ENCODE results near the gene ADSS1. TPM values are rescaled to one million over a fixed set of nuclear protein-coding genes. Genes with fewer than 3 reads are reported as not detected.

The ADSS1 gene
- total RNA-seq, 1 donor from 2014 or later: 1.1 TPM

GRCh38 chr14:104730487-104730886 lies 6.5 kb downstream of the ADSS1 start:
- Mint-ChIP-seq H3K4me1 (ENCODE audit: low read depth) (no peaks in the 10 kb centered on the region), H3K27ac (no peak overlapping the region), H3K36me3 (ENCODE audit: low read depth) (no peaks in the 10 kb centered on the region), H3K9me3 (no peaks in the 10 kb centered on the region), H3K4me3 (no peak overlapping the region), H3K27me3 (ENCODE audit: insufficient read depth) (no peaks in the 10 kb centered on the region)
- DNase-seq (ENCODE audit: low spot score): no peak
- intact Hi-C loops (cut with micrococcal nuclease): no loop called here

DNA sequence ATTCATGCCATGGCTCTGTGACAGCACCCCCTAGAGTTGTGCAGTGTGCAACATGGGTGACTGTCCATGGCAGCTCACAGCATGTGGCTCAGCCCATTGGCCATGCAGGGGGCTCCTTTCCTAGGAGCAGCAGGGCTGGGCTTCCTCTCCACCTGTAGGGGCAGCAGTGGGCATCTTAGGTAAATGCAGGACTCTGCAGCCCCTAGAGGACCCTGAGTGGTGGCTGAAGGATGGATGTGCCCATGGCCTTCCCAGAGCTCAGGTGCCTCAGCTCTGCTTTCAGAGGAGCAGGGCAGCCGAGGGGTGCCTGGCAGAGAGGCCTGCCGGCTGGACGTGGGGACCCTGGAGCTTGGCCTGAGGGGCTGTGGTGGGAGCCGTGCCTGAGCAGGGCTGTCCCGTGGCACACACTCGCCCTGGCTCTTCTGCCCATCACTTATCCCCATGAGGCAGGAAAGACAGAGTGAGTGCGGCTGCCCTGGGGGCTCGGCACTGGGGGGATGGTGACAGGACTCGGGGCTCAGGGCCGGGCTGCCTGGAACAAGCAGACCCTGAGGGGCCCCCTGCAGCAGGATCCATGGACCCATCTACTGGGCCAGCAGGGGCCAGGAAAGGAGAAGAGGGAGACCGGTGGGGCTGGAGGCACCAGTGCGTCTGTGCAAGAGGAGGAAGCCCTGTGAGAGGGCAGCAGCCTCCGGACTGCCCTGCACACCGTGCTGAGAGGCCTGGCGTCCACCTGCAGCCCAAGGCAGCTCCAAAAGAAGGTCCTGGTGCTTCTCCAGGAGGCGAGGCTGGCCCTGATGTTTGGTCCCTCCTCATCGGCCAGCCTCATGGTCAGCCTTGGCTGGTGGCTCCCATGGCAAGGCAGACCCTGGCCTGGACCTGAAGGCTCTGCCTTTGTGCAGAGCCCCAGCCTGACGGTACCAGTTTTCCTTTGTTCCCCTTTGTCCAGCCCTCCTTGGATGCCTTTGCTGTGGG lies 7.6 kb downstream of the ADSS1 start:
- Mint-ChIP-seq H3K4me1 (ENCODE audit: low read depth) (no peaks in the 10 kb centered on the region), H3K27ac (no peak overlapping the region), H3K27me3 (ENCODE audit: insufficient read depth) (no peaks in the 10 kb centered on the region), H3K4me3 (no peak overlapping the region), H3K36me3 (ENCODE audit: low read depth) (no peaks in the 10 kb centered on the region), H3K9me3 (no peaks in the 10 kb centered on the region)
- DNase-seq (ENCODE audit: low spot score): no peak
- intact Hi-C loops (cut with micrococcal nuclease): no loop called here

DNA sequence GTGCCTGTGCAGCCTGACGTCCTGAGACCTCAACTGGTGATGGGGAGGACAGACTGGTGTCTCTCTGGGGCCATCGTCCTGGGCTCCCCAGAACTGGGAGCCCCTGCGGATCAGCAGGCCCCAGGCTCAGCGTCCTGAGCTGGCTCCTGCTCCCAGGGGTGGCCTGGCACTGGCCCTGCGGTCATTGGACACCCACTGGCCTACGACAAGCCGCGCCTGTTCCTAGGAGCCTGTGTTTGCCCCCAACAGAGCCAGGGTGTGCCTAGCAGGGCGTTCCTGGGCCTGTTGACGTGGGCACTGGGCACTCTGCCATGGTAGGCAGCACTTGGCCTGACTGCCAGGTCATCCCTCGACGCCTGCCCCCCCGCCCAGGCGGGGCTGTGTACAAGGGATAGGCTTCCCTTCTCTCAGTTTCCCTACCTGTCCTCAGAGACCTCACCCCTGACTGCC lies 8.4 kb downstream of the ADSS1 start:
- intact Hi-C loops (cut with micrococcal nuclease): no loop called here
- no peak for DNase-seq (ENCODE audit: low spot score)
- no peak overlapping the region for H3K27ac Mint-ChIP-seq
- no peak overlapping the region for H3K4me3 Mint-ChIP-seq
- no peaks in the 10 kb centered on the region for H3K9me3 Mint-ChIP-seq
- no peaks in the 10 kb centered on the region for H3K27me3 Mint-ChIP-seq (ENCODE audit: insufficient read depth)
- no peaks in the 10 kb centered on the region for H3K4me1 Mint-ChIP-seq (ENCODE audit: low read depth)
- no peaks in the 10 kb centered on the region for H3K36me3 Mint-ChIP-seq (ENCODE audit: low read depth)

- no peak for DNase-seq (ENCODE audit: low spot score)
- Mint-ChIP-seq H3K4me1 (ENCODE audit: low read depth) (no peaks in the 10 kb centered on the region), H3K9me3 (no peaks in the 10 kb centered on the region), H3K36me3 (ENCODE audit: low read depth) (no peaks in the 10 kb centered on the region), H3K4me3 (no peak overlapping the region), H3K27ac (no peak overlapping the region), H3K27me3 (ENCODE audit: insufficient read depth) (no peaks in the 10 kb centered on the region)
- intact Hi-C loops (cut with micrococcal nuclease): no loop called here
These were observed 9.1 kb downstream of the ADSS1 start for GRCh38 chr14:104732931-104733681.

- Mint-ChIP-seq H3K27me3 (ENCODE audit: insufficient read depth) (no peaks in the 10 kb centered on the region), H3K36me3 (ENCODE audit: low read depth) (no peaks in the 10 kb centered on the region), H3K4me3 (no peak overlapping the region), H3K27ac (no peak overlapping the region), H3K9me3 (no peaks in the 10 kb centered on the region), H3K4me1 (ENCODE audit: low read depth) (no peaks in the 10 kb centered on the region)
- DNase-seq (ENCODE audit: low spot score): no peak
- intact Hi-C loops (cut with micrococcal nuclease): no loop called here
These were observed 10.1 kb downstream of the ADSS1 start for GRCh38 chr14:104734051-104734587.

GRCh38 chr14:104734601-104734990 lies 10.6 kb downstream of the ADSS1 start:
- no peak overlapping the region for H3K4me3 Mint-ChIP-seq
- no peaks in the 10 kb centered on the region for H3K27me3 Mint-ChIP-seq (ENCODE audit: insufficient read depth)
- no peaks in the 10 kb centered on the region for H3K9me3 Mint-ChIP-seq
- no peaks in the 10 kb centered on the region for H3K36me3 Mint-ChIP-seq (ENCODE audit: low read depth)
- intact Hi-C loops (cut with micrococcal nuclease): no loop called here
- no peak overlapping the region for H3K27ac Mint-ChIP-seq
- no peaks in the 10 kb centered on the region for H3K4me1 Mint-ChIP-seq (ENCODE audit: low read depth)
- no peak for DNase-seq (ENCODE audit: low spot score)

GRCh38 chr14:104734991-104735779 lies 11.2 kb downstream of the ADSS1 start:
- Mint-ChIP-seq H3K4me3 (no peak overlapping the region), H3K36me3 (ENCODE audit: low read depth) (no peaks in the 10 kb centered on the region), H3K4me1 (ENCODE audit: low read depth) (no peaks in the 10 kb centered on the region), H3K27ac (no peak overlapping the region), H3K27me3 (ENCODE audit: insufficient read depth) (no peaks in the 10 kb centered on the region), H3K9me3 (no peaks in the 10 kb centered on the region)
- DNase-seq (ENCODE audit: low spot score): no peak
- intact Hi-C loops (cut with micrococcal nuclease): no loop called here

DNA sequence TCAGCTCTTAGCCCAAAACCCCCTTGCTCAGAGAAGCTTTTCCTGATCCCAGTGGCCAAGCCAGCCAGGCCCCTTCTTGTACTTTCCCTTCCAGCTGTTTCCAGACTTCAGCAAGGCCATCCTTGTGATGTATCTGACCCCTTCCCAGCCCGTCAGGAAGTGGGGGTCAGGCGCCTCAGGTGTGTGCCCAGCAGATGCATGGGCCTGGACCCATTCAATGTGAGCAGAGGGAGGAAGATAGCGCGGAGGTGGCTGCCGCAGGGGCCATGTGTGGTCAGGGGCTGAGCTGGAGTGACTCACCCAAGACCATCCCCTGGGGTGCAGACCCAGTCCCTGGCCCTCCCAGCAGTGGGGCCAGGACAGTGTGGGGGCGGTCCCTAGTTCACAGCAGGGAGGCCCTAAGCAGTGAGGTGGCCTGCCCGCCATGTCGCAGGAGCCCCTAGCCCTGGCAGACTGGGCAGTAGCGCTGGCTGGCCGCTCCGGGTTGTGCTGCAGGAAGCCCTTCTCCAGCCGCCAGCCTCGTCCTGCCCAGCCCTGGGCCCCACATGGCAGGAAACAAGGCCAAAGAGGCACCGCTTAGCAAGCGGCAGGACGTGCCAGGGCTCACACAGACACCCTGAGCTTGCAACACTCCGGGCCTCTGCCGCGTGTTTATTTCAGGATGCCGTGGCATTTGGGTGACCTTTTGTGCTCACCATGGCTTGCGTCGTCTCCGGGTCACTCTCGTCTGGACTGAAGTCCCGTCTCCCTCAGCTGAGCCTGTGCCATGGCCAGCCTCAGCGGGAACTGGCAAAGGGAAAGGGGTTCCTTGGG lies 12.0 kb downstream of the ADSS1 start:
- intact Hi-C loops (cut with micrococcal nuclease): no loop called here
- Mint-ChIP-seq H3K36me3 (ENCODE audit: low read depth) (no peaks in the 10 kb centered on the region), H3K27me3 (ENCODE audit: insufficient read depth) (no peaks in the 10 kb centered on the region), H3K4me1 (ENCODE audit: low read depth) (no peaks in the 10 kb centered on the region), H3K4me3 (no peak overlapping the region), H3K9me3 (no peaks in the 10 kb centered on the region), H3K27ac (no peak overlapping the region)
- no peak for DNase-seq (ENCODE audit: low spot score)

DNA sequence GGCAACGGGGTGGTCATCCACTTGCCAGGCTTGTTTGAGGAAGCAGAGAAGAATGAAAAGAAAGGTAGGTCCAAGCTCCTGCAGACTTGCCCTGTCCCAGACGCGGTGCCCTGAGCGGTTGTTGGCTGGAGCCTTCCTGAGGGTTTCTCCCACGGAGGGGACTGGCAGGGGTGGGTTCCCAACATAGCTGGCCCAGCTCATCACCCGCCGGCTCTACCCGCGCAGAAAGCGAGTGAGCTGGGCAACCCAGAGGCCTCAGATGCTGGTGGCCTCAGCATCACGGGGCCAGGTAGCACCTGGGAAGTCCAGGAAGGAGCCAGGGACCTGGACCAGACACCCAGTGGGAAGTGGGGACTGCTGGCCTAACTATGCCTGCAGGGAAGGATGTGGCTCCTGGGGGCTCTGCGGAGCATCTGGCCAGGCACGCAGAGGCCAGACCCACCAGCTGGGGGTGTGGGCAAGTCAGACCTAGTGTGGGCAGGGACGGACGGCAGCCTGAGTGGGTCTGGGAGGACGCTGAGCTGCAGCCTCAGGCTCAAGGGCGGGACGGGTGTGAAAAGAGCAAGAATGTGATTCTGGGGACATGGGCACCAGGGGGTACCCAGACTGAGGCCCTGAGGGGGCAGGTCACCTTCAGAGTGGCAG lies 14.5 kb downstream of the ADSS1 start:
- no peaks in the 10 kb centered on the region for H3K9me3 Mint-ChIP-seq
- H3K27ac Mint-ChIP-seq: no peak overlapping the region
- H3K27me3 Mint-ChIP-seq (ENCODE audit: insufficient read depth): no peaks in the 10 kb centered on the region
- H3K4me1 Mint-ChIP-seq (ENCODE audit: low read depth): no peaks in the 10 kb centered on the region
- no peak for DNase-seq (ENCODE audit: low spot score)
- no peaks in the 10 kb centered on the region for H3K36me3 Mint-ChIP-seq (ENCODE audit: low read depth)
- intact Hi-C loops (cut with micrococcal nuclease): no loop called here
- no peak overlapping the region for H3K4me3 Mint-ChIP-seq

GRCh38 chr14:104739026-104739425 lies 15.0 kb downstream of the ADSS1 start:
- H3K27ac Mint-ChIP-seq: no peak overlapping the region
- H3K4me1 Mint-ChIP-seq (ENCODE audit: low read depth): no peaks in the 10 kb centered on the region
- no peaks in the 10 kb centered on the region for H3K9me3 Mint-ChIP-seq
- no peak for DNase-seq (ENCODE audit: low spot score)
- no peaks in the 10 kb centered on the region for H3K27me3 Mint-ChIP-seq (ENCODE audit: insufficient read depth)
- no peak overlapping the region for H3K4me3 Mint-ChIP-seq
- no peaks in the 10 kb centered on the region for H3K36me3 Mint-ChIP-seq (ENCODE audit: low read depth)
- intact Hi-C loops (cut with micrococcal nuclease): no loop called here

DNA sequence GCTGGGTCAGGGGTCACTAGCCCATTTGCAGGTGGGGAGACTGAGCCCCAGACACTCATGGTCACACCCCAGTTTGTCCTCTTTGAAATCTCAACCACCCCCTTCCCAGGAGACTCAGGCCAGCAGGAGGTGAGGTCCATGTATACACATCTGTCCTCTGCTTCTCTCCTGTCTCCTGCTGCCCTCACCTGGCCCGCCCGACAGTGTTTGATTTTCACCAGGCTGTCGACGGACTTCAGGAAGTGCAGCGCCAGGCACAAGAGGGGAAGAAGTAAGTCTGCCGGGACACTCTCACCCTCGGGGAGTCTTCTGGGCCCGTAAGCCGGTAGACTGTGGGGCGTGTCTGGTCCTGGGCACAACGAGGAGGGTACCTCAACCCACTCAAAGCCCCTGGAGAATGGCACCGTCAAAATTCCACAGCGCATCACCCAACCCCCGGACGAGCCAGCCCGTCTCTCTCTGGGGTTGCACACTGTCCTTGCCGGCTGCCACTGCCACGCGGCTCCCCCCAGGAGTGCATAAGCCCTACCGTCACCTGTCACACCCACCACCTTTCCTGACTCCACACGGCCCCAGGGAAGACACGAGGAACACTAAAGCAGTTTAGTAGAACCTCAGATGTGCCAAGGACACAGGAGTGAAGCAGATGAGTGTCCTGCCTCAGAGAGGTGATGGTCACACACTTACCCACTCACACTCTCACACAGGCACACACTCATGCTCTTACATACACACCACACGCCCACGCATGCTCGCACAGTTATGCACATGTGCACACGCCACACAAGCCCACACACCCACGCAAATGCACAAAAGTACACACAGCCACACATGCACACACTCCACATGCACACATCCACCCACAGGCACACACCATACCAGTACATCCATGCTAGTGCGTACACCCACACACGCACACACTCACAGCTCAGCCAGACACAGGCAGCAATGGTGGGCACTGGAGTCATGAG lies 15.8 kb downstream of the ADSS1 start:
- intact Hi-C loops (cut with micrococcal nuclease): no loop called here

More for the DNA sequence above, 15.8 kb downstream of the ADSS1 start:
- H3K4me1 Mint-ChIP-seq (ENCODE audit: low read depth): no peaks in the 10 kb centered on the region
- H3K36me3 Mint-ChIP-seq (ENCODE audit: low read depth): no peaks in the 10 kb centered on the region
- H3K4me3 Mint-ChIP-seq: no peak overlapping the region
- H3K27ac Mint-ChIP-seq: no peak overlapping the region
- H3K9me3 Mint-ChIP-seq: no peaks in the 10 kb centered on the region
- DNase-seq (ENCODE audit: low spot score): no peak
- H3K27me3 Mint-ChIP-seq (ENCODE audit: insufficient read depth): no peaks in the 10 kb centered on the region

All from activated T-helper 1 cell treated with anti-CD3 and anti-CD28 coated beads, Interleukin-12 subunit alpha, Interleukin-12 subunit beta, Interleukin-2, Interleukin-4 antibody, amounts not matched to agents 30 ng/mL and 10 ng/mL and 1 ng/mL, durations not matched to agents 14 hours and 24 hours and 36 hours (primary cell).